ENCODE results near the gene EMCN.

GRCh38 chr4:100533741-100534140, 15.9 kb upstream of the EMCN start:
- TF ChIP-seq POLR2A (IDR thresholded peaks at IDR 0.05) (no peak), CTCF (IDR thresholded peaks at IDR 0.05 in 8 of 11, conservative IDR thresholded peaks at IDR 0.05 in 3 of 11) (no peak), POLR2AphosphoS5 (IDR thresholded peaks at IDR 0.05) (no peak)

All from spleen (tissue), 7 donors.